ENCODE data around the gene CECR2. TPM values are rescaled to one million over a fixed set of nuclear protein-coding genes. Genes with fewer than 3 reads are reported as not detected.

The CECR2 gene
- under 1 TPM in 3 of 5 experiments, not detected in 2; 0.08 to 0.37 (median 0.15) TPM for total RNA-seq
- polyA plus RNA-seq: not detected
- not detected for total RNA-seq

DNA sequence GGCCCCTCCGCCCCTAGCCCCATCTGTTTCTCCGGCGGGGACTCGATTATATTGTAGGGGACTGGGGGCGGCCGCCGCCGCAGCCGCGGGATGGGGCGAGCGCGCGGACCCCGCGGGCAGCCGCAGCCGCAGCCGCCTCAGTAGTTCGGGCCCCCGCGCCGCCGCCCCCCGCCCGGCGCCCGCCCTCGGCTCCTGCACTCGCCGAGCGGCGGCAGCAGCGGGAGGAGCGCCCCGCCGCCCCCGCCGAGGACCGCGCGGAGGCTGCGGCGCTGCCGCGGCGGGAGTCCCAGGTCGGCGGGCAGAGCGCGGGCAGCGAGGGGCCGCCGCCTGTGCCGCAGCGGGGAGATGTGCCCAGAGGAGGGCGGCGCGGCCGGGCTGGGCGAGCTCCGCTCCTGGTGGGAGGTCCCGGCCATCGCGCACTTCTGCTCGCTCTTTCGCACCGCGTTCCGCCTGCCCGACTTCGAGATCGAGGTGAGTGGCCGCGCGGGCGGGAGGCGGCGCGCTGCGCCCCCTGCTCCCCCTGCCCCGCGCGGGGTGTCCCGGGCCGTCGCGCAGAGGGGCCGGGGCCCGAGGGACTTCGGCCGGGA is at the start of gene CECR2:
Gene CECR2 (plus strand): TSS at position 22 of the 587 bp plus-strand sequence. CDS start 324 bp downstream, at position 346.
- peak; percentile 52 for ATAC-seq
- no peaks in the 10 kb centered on the region for H3K9me3 ChIP-seq (ENCODE audit: control insufficient read depth in 2 of 3, low read length in 3 of 3)
- H3K36me3 ChIP-seq (ENCODE audit: control insufficient read depth in 2 of 3, insufficient read depth in 3 of 3, low read length in 3 of 3): no peaks in the 10 kb centered on the region
- peaks cover 0 to 16% of the 10 kb centered on the region in 2 donors for H3K27me3 ChIP-seq (ENCODE audit: control insufficient read depth in 2 of 2, insufficient read depth in 2 of 2, low read length in 2 of 2)
- H3K4me1 ChIP-seq (ENCODE audit: control insufficient read depth in 2 of 2, insufficient read depth in 2 of 2, low read length in 2 of 2): peaks cover 0 to 14% of the 10 kb centered on the region in 2 donors
- Mint-ChIP-seq H3K4me3 (peak within 1 kb of the TSS; percentile 75 to 86 (median 81)), H3K27ac (peak within 1 kb of the TSS in 2 of 9 donors; percentile 38 to 55), H3K27me3 (peaks cover 54 to 70% (median 59%) of the 10 kb centered on the region in 5 donors), H3K36me3 (peaks cover 0 to 2% (median 0%) of the 10 kb centered on the region in 5 donors), H3K4me1 (peaks cover 13 to 35% (median 28%) of the 10 kb centered on the region in 7 donors), H3K9me3 (peaks cover 0 to 7% (median 0%) of the 10 kb centered on the region in 11 donors)
- intact Hi-C loops (cut with micrococcal nuclease): loop anchor here (2.0 to 10.0 kb wide), 6 partner anchors 89 to 708 kb away; partner anchors contain the start of genes ADA2 (in 2 of the 2), IL17RA (in 1 of the 2) and PEX26 (in 1 of the 2)
- ChIA-PET POLR2A (no interaction called here), CTCF (no interaction called here)
- no peak within 1 kb of the TSS for H3K4me3 ChIP-seq (ENCODE audit: low read length)
- DNase-seq: peak in 6 of 9 donors; percentile 2 to 44 (median 26)
- no peak within 1 kb of the TSS for H3K27ac ChIP-seq (ENCODE audit: low read depth, low read length)

GRCh38 chr22:17319546-17319945 is 49.7 kb upstream of the CECR2 start:
- ChIA-PET CTCF (no interaction called here), POLR2A (no interaction called here)
- intact Hi-C loops (cut with micrococcal nuclease): no loop called here
- DNase-seq (no peak), ATAC-seq (no peak)
- Histone ChIP-seq H3K4me1 (ENCODE audit: control insufficient read depth in 2 of 2, insufficient read depth in 2 of 2, low read length in 2 of 2) (no peaks in the 10 kb centered on the region), H3K4me3 (ENCODE audit: low read length) (no peak overlapping the region), H3K27ac (ENCODE audit: low read depth, low read length) (no peak overlapping the region), H3K9me3 (ENCODE audit: control insufficient read depth in 2 of 3, low read length in 3 of 3) (no peaks in the 10 kb centered on the region), H3K27me3 (ENCODE audit: control insufficient read depth in 2 of 2, insufficient read depth in 2 of 2, low read length in 2 of 2) (no peaks in the 10 kb centered on the region), H3K36me3 (ENCODE audit: control insufficient read depth in 2 of 3, insufficient read depth in 3 of 3, low read length in 3 of 3) (no peaks in the 10 kb centered on the region)
- peaks cover 0 to 3% (median 0%) of the 10 kb centered on the region in 7 donors for H3K4me1 Mint-ChIP-seq
- no peak overlapping the region for H3K4me3 Mint-ChIP-seq
- peaks cover 0 to 12% (median 0%) of the 10 kb centered on the region in 5 donors for H3K27me3 Mint-ChIP-seq
- peaks cover 0 to 4% (median 0%) of the 10 kb centered on the region in 11 donors for H3K9me3 Mint-ChIP-seq
- peaks cover 0 to 3% (median 0%) of the 10 kb centered on the region in 5 donors for H3K36me3 Mint-ChIP-seq
- H3K27ac Mint-ChIP-seq: no peak overlapping the region

- no peaks in the 10 kb centered on the region for H3K27me3 ChIP-seq (ENCODE audit: control insufficient read depth in 2 of 2, insufficient read depth in 2 of 2, low read length in 2 of 2)
- H3K9me3 Mint-ChIP-seq: peaks cover 0 to 4% (median 0%) of the 10 kb centered on the region in 11 donors
- no peak for ATAC-seq
- H3K4me1 ChIP-seq (ENCODE audit: control insufficient read depth in 2 of 2, insufficient read depth in 2 of 2, low read length in 2 of 2): no peaks in the 10 kb centered on the region
- intact Hi-C loops (cut with micrococcal nuclease): no loop called here
- peaks cover 0 to 16% (median 0%) of the 10 kb centered on the region in 5 donors for H3K27me3 Mint-ChIP-seq
- no peak overlapping the region for H3K4me3 Mint-ChIP-seq
- no peaks in the 10 kb centered on the region for H3K36me3 ChIP-seq (ENCODE audit: control insufficient read depth in 2 of 3, insufficient read depth in 3 of 3, low read length in 3 of 3)
- ChIA-PET CTCF (no interaction called here), POLR2A (no interaction called here)
- H3K36me3 Mint-ChIP-seq: peaks cover 0 to 4% (median 0%) of the 10 kb centered on the region in 5 donors
- peaks cover 0 to 2% (median 0%) of the 10 kb centered on the region in 7 donors for H3K4me1 Mint-ChIP-seq
- H3K27ac ChIP-seq (ENCODE audit: low read depth, low read length): no peak overlapping the region
- H3K9me3 ChIP-seq (ENCODE audit: control insufficient read depth in 2 of 3, low read length in 3 of 3): no peaks in the 10 kb centered on the region
- H3K4me3 ChIP-seq (ENCODE audit: low read length): no peak overlapping the region
- no peak overlapping the region for H3K27ac Mint-ChIP-seq
- DNase-seq: no peak
Measured at GRCh38 chr22:17322511-17322910, 46.7 kb upstream of the CECR2 start.

DNA sequence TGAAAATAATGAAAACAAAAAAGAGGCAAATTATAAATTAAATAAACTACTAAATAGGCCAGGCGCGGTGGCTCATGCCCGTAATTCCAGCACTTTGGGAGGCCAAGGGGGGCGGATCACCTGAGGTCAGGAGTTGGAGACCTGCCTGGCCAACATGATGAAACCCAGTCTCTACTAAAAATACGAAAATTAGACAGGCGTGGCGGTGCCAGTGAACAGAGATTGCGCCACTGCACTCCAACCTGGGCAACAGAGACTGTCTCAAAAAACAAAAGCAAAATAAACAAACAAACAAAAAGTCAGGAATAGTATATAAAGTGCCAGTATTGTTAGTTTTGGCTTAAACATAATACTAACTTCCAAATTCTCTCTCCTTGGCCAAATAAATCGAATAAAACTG is 37.6 kb upstream of the CECR2 start:
- Mint-ChIP-seq H3K9me3 (no peaks in the 10 kb centered on the region), H3K27ac (no peak overlapping the region)
- POLR2A ChIA-PET: no interaction called here

GRCh38 chr22:17332109-17332800 is 37.0 kb upstream of the CECR2 start:
- Histone ChIP-seq H3K36me3 (ENCODE audit: control insufficient read depth in 2 of 3, insufficient read depth in 3 of 3, low read length in 3 of 3) (no peaks in the 10 kb centered on the region), H3K4me3 (ENCODE audit: low read length) (no peak overlapping the region), H3K4me1 (ENCODE audit: control insufficient read depth in 2 of 2, insufficient read depth in 2 of 2, low read length in 2 of 2) (no peaks in the 10 kb centered on the region), H3K27me3 (ENCODE audit: control insufficient read depth in 2 of 2, insufficient read depth in 2 of 2, low read length in 2 of 2) (no peaks in the 10 kb centered on the region), H3K27ac (ENCODE audit: low read depth, low read length) (no peak overlapping the region), H3K9me3 (ENCODE audit: control insufficient read depth in 2 of 3, low read length in 3 of 3) (no peaks in the 10 kb centered on the region)
- ATAC-seq: no peak
- Mint-ChIP-seq H3K27me3 (peaks cover 0 to 5% (median 0%) of the 10 kb centered on the region in 5 donors), H3K9me3 (no peaks in the 10 kb centered on the region), H3K4me1 (no peaks in the 10 kb centered on the region), H3K36me3 (no peaks in the 10 kb centered on the region), H3K4me3 (no peak overlapping the region), H3K27ac (no peak overlapping the region)
- intact Hi-C loops (cut with micrococcal nuclease): no loop called here
- POLR2A ChIA-PET: no interaction called here
- no peak for DNase-seq
- CTCF ChIA-PET: no interaction called here

More for the DNA sequence above, 37.6 kb upstream of the CECR2 start:
- no peaks in the 10 kb centered on the region for H3K27me3 ChIP-seq (ENCODE audit: control insufficient read depth in 2 of 2, insufficient read depth in 2 of 2, low read length in 2 of 2)
- no peaks in the 10 kb centered on the region for H3K9me3 ChIP-seq (ENCODE audit: control insufficient read depth in 2 of 3, low read length in 3 of 3)
- DNase-seq (no peak), ATAC-seq (no peak)
- no peaks in the 10 kb centered on the region for H3K36me3 ChIP-seq (ENCODE audit: control insufficient read depth in 2 of 3, insufficient read depth in 3 of 3, low read length in 3 of 3)
- intact Hi-C loops (cut with micrococcal nuclease): no loop called here
- no peak overlapping the region for H3K4me3 ChIP-seq (ENCODE audit: low read length)
- H3K4me1 ChIP-seq (ENCODE audit: control insufficient read depth in 2 of 2, insufficient read depth in 2 of 2, low read length in 2 of 2): no peaks in the 10 kb centered on the region
- Mint-ChIP-seq H3K4me1 (no peaks in the 10 kb centered on the region), H3K4me3 (no peak overlapping the region), H3K36me3 (no peaks in the 10 kb centered on the region), H3K27me3 (no peaks in the 10 kb centered on the region)
- CTCF ChIA-PET: no interaction called here
- no peak overlapping the region for H3K27ac ChIP-seq (ENCODE audit: low read depth, low read length)

GRCh38 chr22:17334059-17334458 is 35.2 kb upstream of the CECR2 start:
- ChIA-PET CTCF (no interaction called here), POLR2A (no interaction called here)
- no peaks in the 10 kb centered on the region for H3K4me1 Mint-ChIP-seq

More at GRCh38 chr22:17334059-17334458, 35.2 kb upstream of the CECR2 start:
- ATAC-seq: no peak
- Mint-ChIP-seq H3K9me3 (no peaks in the 10 kb centered on the region), H3K27ac (no peak overlapping the region), H3K4me3 (no peak overlapping the region), H3K36me3 (no peaks in the 10 kb centered on the region), H3K27me3 (peaks cover 0 to 15% (median 5%) of the 10 kb centered on the region in 5 donors)
- H3K27ac ChIP-seq (ENCODE audit: low read depth, low read length): no peak overlapping the region
- DNase-seq: no peak
- no peaks in the 10 kb centered on the region for H3K36me3 ChIP-seq (ENCODE audit: control insufficient read depth in 2 of 3, insufficient read depth in 3 of 3, low read length in 3 of 3)
- no peaks in the 10 kb centered on the region for H3K27me3 ChIP-seq (ENCODE audit: control insufficient read depth in 2 of 2, insufficient read depth in 2 of 2, low read length in 2 of 2)
- H3K4me1 ChIP-seq (ENCODE audit: control insufficient read depth in 2 of 2, insufficient read depth in 2 of 2, low read length in 2 of 2): no peaks in the 10 kb centered on the region
- no peaks in the 10 kb centered on the region for H3K9me3 ChIP-seq (ENCODE audit: control insufficient read depth in 2 of 3, low read length in 3 of 3)
- no peak overlapping the region for H3K4me3 ChIP-seq (ENCODE audit: low read length)
- intact Hi-C loops (cut with micrococcal nuclease): no loop called here

Measured in naive thymus-derived CD4-positive, alpha-beta T cell (primary cell).